T-cell (primary cell): Measurements from ENCODE around the gene CEMIP. TPM values are rescaled to one million over a fixed set of nuclear protein-coding genes. Genes with fewer than 3 reads are reported as not detected.

Experiments
- ATAC-seq, 4 experiments: fragments of 200-7000 bp in 3 of 4; fragments of 150-1000 bp in 1 of 4; cut with Tn5 transposase; replicated peaks in 1 of 4; 1 replicate in 3 of 4; 2 replicates in 1 of 4; pipeline ENCODE4 v1.10.0; 2021; ENCODE audit warnings: moderate library complexity in 3 of 4, mild to moderate bottlenecking in 2 of 4, moderate number of reproducible peaks in 1 of 4
- CTCF ChIA-PET, 2 donors: fragments of 300-600 bp; sonication (Branson Sonifier 250); formaldehyde crosslinking; loops; one replicate each; lab custom pipeline; 2022; ENCODE audit warnings: antibody characterized with exemption in 2 of 2; lab: Charles Lee
- POLR2A ChIA-PET, 2 donors: fragments of 300-600 bp; sonication (Branson Sonifier 250); formaldehyde crosslinking; loops; one replicate each; lab custom pipeline; 2022; ENCODE audit warnings: antibody characterized with exemption in 2 of 2; lab: Charles Lee
- DNase-seq, 35 experiments: peaks; one replicate each; pipeline versions ENCODE4 v3.0.0 to v3.0.0-alpha.2; 2013 to 2023
- H3K27ac ChIP-seq: one replicate; pipeline ENCODE4 v1.5.1; 2013; ENCODE audit warnings: low read length
- H3K27me3 ChIP-seq, 2 experiments: replicated peaks in 1 of 2; 1 replicate in 1 of 2; 2 replicates in 1 of 2; pipeline versions ENCODE4 v1.6.1 to v1.7.0; 2013; ENCODE audit warnings: low read length in 1 of 2, mixed read lengths in 1 of 2; ENCODE audit not compliant: control insufficient read depth in 2 of 2, insufficient read depth in 2 of 2; ENCODE audit errors: extremely low read depth in 1 of 2
- H3K36me3 ChIP-seq, 2 donors: 1 replicate in 1 of 2; 2 replicates in 1 of 2; pipeline versions ENCODE4 v1.6.1 to v1.7.0; 2013; ENCODE audit warnings: low read length in 1 of 2; ENCODE audit not compliant: control insufficient read depth in 2 of 2, insufficient read depth in 1 of 2; ENCODE audit errors: extremely low read depth in 1 of 2
- H3K4me1 ChIP-seq, 2 experiments: 1 replicate in 1 of 2; 2 replicates in 1 of 2; pipeline versions ENCODE4 v1.6.1 to v1.7.0; 2013; ENCODE audit warnings: low read length in 2 of 2, mixed read lengths in 1 of 2; ENCODE audit not compliant: insufficient read depth in 2 of 2, control insufficient read depth in 1 of 2; ENCODE audit errors: extremely low read depth in 1 of 2
- H3K4me3 ChIP-seq, 2 donors: 1 replicate in 1 of 2; 2 replicates in 1 of 2; pipeline versions ENCODE4 v1.5.1 to v1.7.0; 2013; ENCODE audit warnings: mild to moderate bottlenecking in 2 of 2, low read length in 1 of 2, moderate library complexity in 1 of 2; ENCODE audit not compliant: control insufficient read depth in 1 of 2; ENCODE audit errors: extremely low read depth in 1 of 2
- H3K9me3 ChIP-seq: 2 replicates; pipeline ENCODE4 v1.7.0; 2013
- H3K27ac Mint-ChIP-seq, 2 donors: one replicate each; pipeline ENCODE4 v1.8.0; 2020 to 2021; ENCODE audit warnings: mild to moderate bottlenecking in 2 of 2, mixed read lengths in 2 of 2
- H3K27me3 Mint-ChIP-seq, 2 donors: one replicate each; pipeline ENCODE4 v1.8.0; 2021 to 2022; ENCODE audit warnings: mixed read lengths in 2 of 2
- H3K36me3 Mint-ChIP-seq: one replicate; pipeline ENCODE4 v1.8.0; 2021; ENCODE audit warnings: mixed read lengths
- H3K4me1 Mint-ChIP-seq, 3 donors: one replicate each; pipeline ENCODE4 v1.8.0; 2020 to 2022; ENCODE audit warnings: mixed read lengths in 3 of 3, mild to moderate bottlenecking in 1 of 3
- H3K4me3 Mint-ChIP-seq, 3 donors: one replicate each; pipeline ENCODE4 v1.8.0; 2020 to 2022; ENCODE audit warnings: mild to moderate bottlenecking in 3 of 3, mixed read lengths in 3 of 3, moderate library complexity in 3 of 3
- H3K9me3 Mint-ChIP-seq, 3 donors: one replicate each; pipeline ENCODE4 v1.8.0; 2020 to 2022; ENCODE audit warnings: mixed read lengths in 3 of 3
- WGBS: methylation state at CpG from one replicate; pipeline ENCODE4 v1.1.5; 2013; ENCODE audit warnings: missing lambda C conversion rate; ENCODE audit not compliant: insufficient coverage; 5-methylcytosine and 5-hydroxymethylcytosine counted together
- total RNA-seq, 35 experiments: library from RNA in 6 of 35; stranded (reverse) in 6 of 35; fragments of 120-200 nt in 1 of 35; gene quantifications; one replicate each; pipeline versions ENCODE4 v1.2.1 to v1.2.4 and lab custom pipeline; 2013 to 2026

The CEMIP gene
- total RNA-seq, 5 donors from 2014 or later (not counting 1 experiment from before 2014, with no cell fraction given) = 0.63 to 1.2 (median 1.2) TPM; not detected in 2

DNA sequence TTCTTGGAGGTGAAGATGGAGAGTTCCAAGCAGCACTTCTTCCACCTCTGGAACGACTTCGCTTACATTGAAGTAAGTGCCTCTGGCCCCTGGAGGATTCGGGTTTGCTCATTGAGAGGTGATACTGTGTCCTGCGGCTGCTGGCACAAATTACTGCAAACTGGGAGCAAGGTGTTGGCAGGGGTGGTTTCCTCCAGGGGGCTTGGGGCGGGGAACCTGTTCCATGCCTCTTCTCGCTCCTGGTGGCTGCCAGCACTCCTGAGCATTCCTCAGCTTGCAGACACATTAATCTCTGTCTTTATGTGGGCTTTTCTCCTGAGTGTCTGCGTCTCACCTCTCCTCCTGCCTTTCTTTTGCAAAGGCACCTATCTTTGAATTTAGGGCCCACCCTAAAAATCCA lies 163.1 kb downstream of the CEMIP start:
- Mint-ChIP-seq H3K36me3 (peaks cover 62% of the 10 kb centered on the region), H3K27me3 (no peaks in the 10 kb centered on the region), H3K4me3 (no peak overlapping the region), H3K4me1 (no peaks in the 10 kb centered on the region), H3K27ac (no peak overlapping the region), H3K9me3 (no peaks in the 10 kb centered on the region)
- H3K36me3 ChIP-seq = peaks cover 36 to 37% of the 10 kb centered on the region in 2 donors
- POLR2A ChIA-PET = no interaction called here
- H3K27me3 ChIP-seq = no peaks in the 10 kb centered on the region
- no peak overlapping the region for H3K27ac ChIP-seq
- ATAC-seq = no peak
- no peak overlapping the region for H3K4me3 ChIP-seq
- no peaks in the 10 kb centered on the region for H3K9me3 ChIP-seq
- WGBS = no CpG with 5 or more reads among the region's 7 CpGs
- no peak for DNase-seq
- CTCF ChIA-PET = interaction anchor here in 1 of 2 donors (0.6 kb wide), 1 partner anchor 8 kb away, joined by 3 read pairs; no protein-coding TSS in a partner anchor
- H3K4me1 ChIP-seq = no peaks in the 10 kb centered on the region

DNA sequence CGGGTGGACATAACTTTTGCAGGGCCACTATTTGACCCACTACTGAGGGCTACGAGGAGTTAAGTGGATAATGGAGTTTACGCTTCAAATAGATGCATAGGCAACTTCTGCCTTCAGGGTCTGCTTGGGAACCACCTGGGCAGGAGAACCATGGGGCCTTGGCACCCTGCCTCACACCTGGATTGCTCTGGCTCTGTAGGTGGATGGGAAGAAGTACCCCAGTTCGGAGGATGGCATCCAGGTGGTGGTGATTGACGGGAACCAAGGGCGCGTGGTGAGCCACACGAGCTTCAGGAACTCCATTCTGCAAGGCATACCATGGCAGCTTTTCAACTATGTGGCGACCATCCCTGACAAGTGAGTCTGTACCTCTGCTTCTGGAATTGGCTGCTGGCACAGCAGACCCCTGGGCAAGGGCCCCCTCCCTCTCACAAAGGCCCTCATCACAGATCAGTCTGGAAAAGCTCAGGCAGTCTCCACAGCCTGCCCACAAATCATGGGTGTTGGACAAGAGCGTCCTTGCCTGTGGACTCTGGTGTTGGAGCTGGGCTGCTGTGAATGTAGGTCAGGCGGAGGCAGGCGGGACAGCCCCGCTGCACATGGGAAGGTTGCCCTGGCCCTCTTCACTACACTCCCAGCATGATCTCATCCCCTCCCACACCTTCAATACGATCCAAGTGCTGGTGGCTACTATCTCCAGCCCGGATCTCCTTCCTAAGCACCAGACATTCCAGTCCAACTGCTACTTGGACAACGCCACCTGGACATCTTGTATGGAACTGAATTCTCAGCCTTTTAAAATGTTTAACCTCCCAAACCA lies 163.8 kb downstream of the CEMIP start:
- H3K27me3 ChIP-seq = no peaks in the 10 kb centered on the region
- H3K27me3 Mint-ChIP-seq = no peaks in the 10 kb centered on the region
- WGBS = 96% methylated on average over 10 of the region's 16 CpGs
- ChIA-PET CTCF (interaction anchor here in 1 of 2 donors (0.6 kb wide), 1 partner anchor 9 kb away, joined by 3 read pairs; no protein-coding TSS in a partner anchor), POLR2A (no interaction called here)
- no peak for ATAC-seq
- no peaks in the 10 kb centered on the region for H3K9me3 Mint-ChIP-seq
- H3K4me1 Mint-ChIP-seq = no peaks in the 10 kb centered on the region
- no peak overlapping the region for H3K4me3 Mint-ChIP-seq
- no peak overlapping the region for H3K27ac ChIP-seq
- H3K4me3 ChIP-seq = no peak overlapping the region
- H3K36me3 ChIP-seq = peaks cover 37 to 42% of the 10 kb centered on the region in 2 donors
- no peaks in the 10 kb centered on the region for H3K4me1 ChIP-seq
- no peak overlapping the region for H3K27ac Mint-ChIP-seq
- DNase-seq = no peak
- peaks cover 62% of the 10 kb centered on the region for H3K36me3 Mint-ChIP-seq
- H3K9me3 ChIP-seq = no peaks in the 10 kb centered on the region

DNA sequence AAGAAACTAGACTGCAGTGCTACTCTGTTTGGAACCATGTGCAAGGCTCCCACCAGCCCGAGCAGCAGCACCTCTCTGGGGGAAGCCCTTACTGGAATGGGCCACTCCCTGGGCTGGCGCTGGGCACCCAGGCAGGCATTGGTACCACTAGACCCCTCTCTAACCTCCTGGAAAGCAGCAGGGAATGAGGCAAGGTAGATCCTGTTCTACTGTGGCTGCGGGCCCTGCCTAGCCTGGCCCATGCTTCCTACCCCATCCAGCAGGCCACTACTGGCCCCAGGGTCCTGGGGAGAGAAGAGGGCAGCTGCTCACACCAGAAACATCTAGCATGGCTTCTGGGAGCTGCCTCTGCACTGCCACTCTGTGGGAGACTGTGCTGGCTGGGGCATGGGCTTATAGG lies 165.6 kb downstream of the CEMIP start:
- WGBS = 100% methylated on average over 2 of the region's 3 CpGs
- H3K9me3 ChIP-seq = no peaks in the 10 kb centered on the region
- POLR2A ChIA-PET = no interaction called here
- H3K4me1 ChIP-seq = no peaks in the 10 kb centered on the region
- no peaks in the 10 kb centered on the region for H3K27me3 ChIP-seq
- no peak overlapping the region for H3K4me3 ChIP-seq
- H3K4me1 Mint-ChIP-seq = no peaks in the 10 kb centered on the region
- peaks cover 74% of the 10 kb centered on the region for H3K36me3 Mint-ChIP-seq
- H3K27me3 Mint-ChIP-seq = no peaks in the 10 kb centered on the region
- ATAC-seq = no peak
- CTCF ChIA-PET = interaction anchor here in 1 of 2 donors (0.6 kb wide), 1 partner anchor 12 kb away, joined by 3 read pairs; no protein-coding TSS in a partner anchor
- no peak for DNase-seq
- no peak overlapping the region for H3K4me3 Mint-ChIP-seq
- no peak overlapping the region for H3K27ac Mint-ChIP-seq
- no peaks in the 10 kb centered on the region for H3K9me3 Mint-ChIP-seq
- no peak overlapping the region for H3K27ac ChIP-seq
- peaks cover 38 to 60% of the 10 kb centered on the region in 2 donors for H3K36me3 ChIP-seq

DNA sequence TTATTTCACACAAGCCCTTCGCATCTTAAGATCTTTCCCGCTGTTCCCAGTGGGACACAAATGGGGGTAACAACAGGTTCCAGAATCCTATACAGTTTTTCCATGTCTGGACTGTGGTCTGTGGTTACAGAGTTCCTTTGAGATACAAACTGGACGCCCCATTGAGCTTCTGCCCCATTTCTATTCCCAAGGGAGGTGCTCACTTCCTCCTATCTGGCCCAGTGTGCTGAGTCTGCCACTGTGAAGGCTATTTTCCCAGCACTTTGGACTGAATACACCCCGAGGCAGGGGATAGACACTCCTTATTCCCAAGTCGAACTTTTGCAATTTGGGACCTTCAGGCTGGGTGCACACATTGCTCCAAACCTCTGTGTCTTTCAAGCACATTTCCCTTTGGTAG lies 166.4 kb downstream of the CEMIP start:
- H3K4me1 ChIP-seq = no peaks in the 10 kb centered on the region
- no peaks in the 10 kb centered on the region for H3K4me1 Mint-ChIP-seq
- H3K36me3 ChIP-seq = peaks cover 39 to 63% of the 10 kb centered on the region in 2 donors
- H3K4me3 Mint-ChIP-seq = no peak overlapping the region
- H3K36me3 Mint-ChIP-seq = peaks cover 78% of the 10 kb centered on the region
- no peaks in the 10 kb centered on the region for H3K27me3 Mint-ChIP-seq
- DNase-seq = no peak
- H3K9me3 Mint-ChIP-seq = no peaks in the 10 kb centered on the region
- no peak overlapping the region for H3K4me3 ChIP-seq
- H3K27ac Mint-ChIP-seq = no peak overlapping the region
- ATAC-seq = no peak
- H3K9me3 ChIP-seq = no peaks in the 10 kb centered on the region
- H3K27ac ChIP-seq = no peak overlapping the region
- ChIA-PET CTCF (no interaction called here), POLR2A (no interaction called here)
- 80% methylated on average over 2 of the region's 5 CpGs for WGBS
- H3K27me3 ChIP-seq = no peaks in the 10 kb centered on the region

DNA sequence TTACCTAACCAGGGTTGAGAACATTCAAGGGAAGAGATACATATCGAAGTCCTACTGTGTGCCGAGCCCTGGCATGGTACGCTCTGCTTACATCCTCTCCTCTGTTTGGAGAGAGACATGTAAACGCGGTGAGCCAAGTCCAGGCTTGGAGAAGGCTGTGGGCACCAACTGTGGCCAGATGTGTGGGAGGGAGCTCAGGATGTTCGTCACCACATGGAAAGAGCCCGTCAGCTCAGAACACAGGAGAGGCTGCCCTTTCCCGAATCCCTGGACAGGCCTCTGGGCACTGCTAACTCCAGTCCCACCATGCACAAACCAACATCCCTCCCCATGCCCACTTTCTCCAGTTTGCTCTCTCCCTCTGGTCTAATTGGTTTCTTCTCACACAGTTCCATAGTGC lies 167.4 kb downstream of the CEMIP start:
- CTCF ChIA-PET = no interaction called here
- ATAC-seq = no peak
- H3K36me3 Mint-ChIP-seq = peaks cover 77% of the 10 kb centered on the region

DNA sequence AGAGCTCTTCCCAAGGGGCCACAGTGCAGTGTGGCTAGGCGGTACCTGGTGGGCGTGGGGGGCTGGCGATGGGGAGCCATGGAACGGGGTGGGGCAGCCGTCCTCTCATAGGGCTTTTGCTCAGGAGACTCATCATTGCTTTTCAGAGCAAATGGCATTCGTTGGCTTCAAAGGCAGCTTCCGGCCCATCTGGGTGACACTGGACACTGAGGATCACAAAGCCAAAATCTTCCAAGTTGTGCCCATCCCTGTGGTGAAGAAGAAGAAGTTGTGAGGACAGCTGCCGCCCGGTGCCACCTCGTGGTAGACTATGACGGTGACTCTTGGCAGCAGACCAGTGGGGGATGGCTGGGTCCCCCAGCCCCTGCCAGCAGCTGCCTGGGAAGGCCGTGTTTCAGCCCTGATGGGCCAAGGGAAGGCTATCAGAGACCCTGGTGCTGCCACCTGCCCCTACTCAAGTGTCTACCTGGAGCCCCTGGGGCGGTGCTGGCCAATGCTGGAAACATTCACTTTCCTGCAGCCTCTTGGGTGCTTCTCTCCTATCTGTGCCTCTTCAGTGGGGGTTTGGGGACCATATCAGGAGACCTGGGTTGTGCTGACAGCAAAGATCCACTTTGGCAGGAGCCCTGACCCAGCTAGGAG lies 169.6 kb downstream of the CEMIP start:
- no peak overlapping the region for H3K27ac ChIP-seq
- H3K36me3 ChIP-seq = peaks cover 29 to 64% of the 10 kb centered on the region in 2 donors
- Mint-ChIP-seq H3K9me3 (no peaks in the 10 kb centered on the region), H3K27me3 (no peaks in the 10 kb centered on the region), H3K36me3 (peaks cover 74% of the 10 kb centered on the region), H3K27ac (no peak overlapping the region), H3K4me1 (peaks cover 0 to 5% (median 0%) of the 10 kb centered on the region in 3 donors), H3K4me3 (no peak overlapping the region)
- ChIA-PET CTCF (no interaction called here), POLR2A (no interaction called here)
- no peaks in the 10 kb centered on the region for H3K4me1 ChIP-seq
- H3K9me3 ChIP-seq = no peaks in the 10 kb centered on the region
- no peaks in the 10 kb centered on the region for H3K27me3 ChIP-seq
- H3K4me3 ChIP-seq = no peak overlapping the region
- DNase-seq = no peak
- 96% methylated on average over 11 of the region's 13 CpGs for WGBS
- ATAC-seq = no peak

More for the DNA sequence above, 167.4 kb downstream of the CEMIP start:
- Mint-ChIP-seq H3K9me3 (no peaks in the 10 kb centered on the region), H3K4me1 (no peaks in the 10 kb centered on the region), H3K4me3 (no peak overlapping the region), H3K27me3 (no peaks in the 10 kb centered on the region), H3K27ac (no peak overlapping the region)
- H3K36me3 ChIP-seq = peaks cover 36 to 69% of the 10 kb centered on the region in 2 donors
- H3K4me3 ChIP-seq = no peak overlapping the region
- H3K27me3 ChIP-seq = no peaks in the 10 kb centered on the region
- POLR2A ChIA-PET = no interaction called here
- H3K9me3 ChIP-seq = no peaks in the 10 kb centered on the region
- WGBS = 100% methylated on average over 4 of the region's 8 CpGs
- DNase-seq = no peak
- no peaks in the 10 kb centered on the region for H3K4me1 ChIP-seq
- no peak overlapping the region for H3K27ac ChIP-seq
